ENCODE measurements around the gene SF3A1. TPM values are rescaled to one million over a fixed set of nuclear protein-coding genes. Genes with fewer than 3 reads are reported as not detected.

SF3A1 gene
- total and polyA plus RNA-seq, 2 experiments from 2014 or later = 45.8 to 84.6 TPM

DNA sequence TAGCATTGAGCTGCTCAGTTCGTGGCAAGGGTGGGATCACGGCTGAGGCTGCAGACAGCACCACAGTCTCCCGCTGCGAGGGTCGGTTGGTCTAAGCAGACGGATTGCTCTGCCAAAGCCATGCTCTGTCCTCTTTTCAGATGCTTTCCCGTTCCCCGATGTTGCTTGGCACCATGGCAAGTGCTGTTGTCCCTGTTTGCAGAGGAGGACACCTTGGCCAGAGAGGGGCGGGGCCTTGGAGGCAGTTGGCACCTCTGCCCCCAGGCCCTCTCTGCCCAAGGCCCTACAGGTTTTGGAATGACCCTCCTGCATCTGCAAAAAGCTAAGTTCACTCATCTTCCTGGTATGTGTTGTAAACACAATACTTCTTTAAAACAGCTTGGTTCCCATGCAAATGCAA lies 11.7 kb upstream of the SF3A1 start:
- H3K4me1 ChIP-seq (ENCODE audit: insufficient read depth) = no peaks in the 10 kb centered on the region
- no peak overlapping the region for H3K4me3 ChIP-seq
- 89% methylated on average over 9 of the region's 9 CpGs for WGBS (ENCODE audit: low lambda C conversion rate, missing lambda C conversion rate)
- no peaks in the 10 kb centered on the region for H3K36me3 ChIP-seq (replicated peaks; ENCODE audit: insufficient read depth, low read depth)
- H4K20me1 ChIP-seq (ENCODE audit: insufficient read depth, poor library complexity, severe bottlenecking) = no peaks in the 10 kb centered on the region
- DNase-seq (ENCODE audit: low spot score) = no peak
- H3K79me2 ChIP-seq = no peaks in the 10 kb centered on the region
- H3K9me3 ChIP-seq (ENCODE audit: low read depth) = no peaks in the 10 kb centered on the region
- no peak for TF ChIP-seq EZH2phosphoT487 (IDR thresholded peaks at IDR 0.05; ENCODE audit: low read depth, severe bottlenecking, unreplicated experiment)
- TF ChIP-seq EZH2 (IDR thresholded peaks at IDR 0.05; ENCODE audit: borderline replicate concordance) = no peak
- no peak for TF ChIP-seq CTCF (IDR thresholded peaks at IDR 0.05; ENCODE audit: poor library complexity)
- H3K9me2 ChIP-seq (replicated peaks; ENCODE audit: insufficient read depth) = no peaks in the 10 kb centered on the region
- no peak overlapping the region for H3K4me2 ChIP-seq
- H3K27ac ChIP-seq = no peak overlapping the region
- no peaks in the 10 kb centered on the region for H3K27me3 ChIP-seq
- H2AFZ ChIP-seq = no peak overlapping the region

GRCh38 chr22:30365891-30366290 lies 9.2 kb upstream of the SF3A1 start:
- Histone ChIP-seq H3K79me2 (no peaks in the 10 kb centered on the region), H3K4me1 (ENCODE audit: insufficient read depth) (no peaks in the 10 kb centered on the region), H4K20me1 (ENCODE audit: insufficient read depth, poor library complexity, severe bottlenecking) (no peaks in the 10 kb centered on the region), H3K27me3 (no peaks in the 10 kb centered on the region), H2AFZ (no peak overlapping the region), H3K9me3 (ENCODE audit: low read depth) (no peaks in the 10 kb centered on the region), H3K36me3 (replicated peaks; ENCODE audit: insufficient read depth, low read depth) (no peaks in the 10 kb centered on the region), H3K4me2 (no peak overlapping the region), H3K27ac (no peak overlapping the region), H3K4me3 (no peak overlapping the region), H3K9me2 (replicated peaks; ENCODE audit: insufficient read depth) (no peaks in the 10 kb centered on the region)
- TF ChIP-seq EZH2 (IDR thresholded peaks at IDR 0.05; ENCODE audit: borderline replicate concordance) (no peak), EZH2phosphoT487 (IDR thresholded peaks at IDR 0.05; ENCODE audit: low read depth, severe bottlenecking, unreplicated experiment) (no peak), CTCF (IDR thresholded peaks at IDR 0.05; ENCODE audit: poor library complexity) (no peak)
- 93% methylated on average over 16 of the region's 18 CpGs for WGBS (ENCODE audit: low lambda C conversion rate, missing lambda C conversion rate)
- no peak for DNase-seq (ENCODE audit: low spot score)

- Histone ChIP-seq H3K4me1 (ENCODE audit: insufficient read depth) (no peaks in the 10 kb centered on the region), H2AFZ (no peak overlapping the region), H3K4me2 (no peak overlapping the region), H4K20me1 (ENCODE audit: insufficient read depth, poor library complexity, severe bottlenecking) (no peaks in the 10 kb centered on the region), H3K9me3 (ENCODE audit: low read depth) (no peaks in the 10 kb centered on the region), H3K27me3 (no peaks in the 10 kb centered on the region), H3K9me2 (replicated peaks; ENCODE audit: insufficient read depth) (no peaks in the 10 kb centered on the region), H3K36me3 (replicated peaks; ENCODE audit: insufficient read depth, low read depth) (no peaks in the 10 kb centered on the region), H3K27ac (no peak overlapping the region), H3K79me2 (no peaks in the 10 kb centered on the region), H3K4me3 (no peak overlapping the region)
- WGBS (ENCODE audit: low lambda C conversion rate, missing lambda C conversion rate) = 83% methylated on average over 7 of the region's 7 CpGs
- no peak for TF ChIP-seq EZH2 (IDR thresholded peaks at IDR 0.05; ENCODE audit: borderline replicate concordance)
- TF ChIP-seq CTCF (IDR thresholded peaks at IDR 0.05; ENCODE audit: poor library complexity) = no peak
- no peak for TF ChIP-seq EZH2phosphoT487 (IDR thresholded peaks at IDR 0.05; ENCODE audit: low read depth, severe bottlenecking, unreplicated experiment)
- DNase-seq (ENCODE audit: low spot score) = no peak
Measured at GRCh38 chr22:30362651-30363281, 6.1 kb upstream of the SF3A1 start.

Measured in hepatocyte (in vitro differentiated cells).